ENCODE results near the gene PCDHA1. TPM values are rescaled to one million over a fixed set of nuclear protein-coding genes. Genes with fewer than 3 reads are reported as not detected.
A peak's percentile ranks its signal among the peaks of the same experiment; 100 is the strongest.

Gene PCDHA1
- total RNA-seq, 1 donor from 2014 or later: not detected

GRCh38 chr5:140916325-140916724 lies 130.4 kb downstream of the PCDHA1 start:
- no peak for DNase-seq (ENCODE audit: low read depth, low spot score)

GRCh38 chr5:140923601-140924000 lies 137.7 kb downstream of the PCDHA1 start:
- DNase-seq (ENCODE audit: low read depth, low spot score): no peak

- DNase-seq (ENCODE audit: low read depth, low spot score): no peak
Observed at GRCh38 chr5:140925806-140926442, 140.0 kb downstream of the PCDHA1 start, which contains the start of gene PCDHAC1. Gene PCDHAC1, plus strand, starts transcription at chr5:140926299. Its CDS starts 594 bp downstream, at chr5:140926893.

- DNase-seq (ENCODE audit: low read depth, low spot score): peak; percentile 30
Observed at GRCh38 chr5:140926443-140927227, 140.7 kb downstream of the PCDHA1 start.

GRCh38 chr5:140927228-140927573 lies 141.3 kb downstream of the PCDHA1 start:
- no peak for DNase-seq (ENCODE audit: low read depth, low spot score)

- DNase-seq (ENCODE audit: low read depth, low spot score): no peak
Observed at GRCh38 chr5:140934964-140935606, 149.1 kb downstream of the PCDHA1 start.

GRCh38 chr5:140946578-140946977 lies 160.6 kb downstream of the PCDHA1 start:
- DNase-seq (ENCODE audit: low read depth, low spot score): no peak

- DNase-seq (ENCODE audit: low read depth, low spot score): no peak
Observed at GRCh38 chr5:140951636-140952035, 165.7 kb downstream of the PCDHA1 start.

GRCh38 chr5:140953234-140953633 lies 167.3 kb downstream of the PCDHA1 start:
- DNase-seq (ENCODE audit: low read depth, low spot score): no peak

- no peak for DNase-seq (ENCODE audit: low read depth, low spot score)
Observed at GRCh38 chr5:140962190-140962589, 176.2 kb downstream of the PCDHA1 start.

- no peak for DNase-seq (ENCODE audit: low read depth, low spot score)
Observed at GRCh38 chr5:140964356-140964755, 178.4 kb downstream of the PCDHA1 start.

- no peak for DNase-seq (ENCODE audit: low read depth, low spot score)
Observed at GRCh38 chr5:140965905-140966292, 180.0 kb downstream of the PCDHA1 start.

GRCh38 chr5:140966293-140967225 lies 180.6 kb downstream of the PCDHA1 start, which contains the start of gene PCDHAC2:
Gene PCDHAC2, plus strand, starts transcription at chr5:140966476. Its CDS starts 291 bp downstream, at chr5:140966767.
- DNase-seq (ENCODE audit: low read depth, low spot score): no peak

GRCh38 chr5:140967226-140967893 lies 181.4 kb downstream of the PCDHA1 start:
- DNase-seq (ENCODE audit: low read depth, low spot score): no peak

GRCh38 chr5:140969880-140970279 lies 183.9 kb downstream of the PCDHA1 start:
- no peak for DNase-seq (ENCODE audit: low read depth, low spot score)

GRCh38 chr5:140973550-140973949 lies 187.6 kb downstream of the PCDHA1 start:
- no peak for DNase-seq (ENCODE audit: low read depth, low spot score)

GRCh38 chr5:140977003-140977402 lies 191.1 kb downstream of the PCDHA1 start:
- no peak for DNase-seq (ENCODE audit: low read depth, low spot score)

GRCh38 chr5:140978260-140978659 lies 192.3 kb downstream of the PCDHA1 start:
- peak; percentile 13 for DNase-seq (ENCODE audit: low read depth, low spot score)

- DNase-seq (ENCODE audit: low read depth, low spot score): no peak
Observed at GRCh38 chr5:140978983-140979382, 193.0 kb downstream of the PCDHA1 start.

- DNase-seq (ENCODE audit: low read depth, low spot score): no peak
Observed at GRCh38 chr5:140982083-140982716, 196.3 kb downstream of the PCDHA1 start.

Measured in pulmonary artery endothelial cell (primary cell).